ENCODE data around the gene HOXC5. TPM values are rescaled to one million over a fixed set of nuclear protein-coding genes. Genes with fewer than 3 reads are reported as not detected.

HOXC5 gene
- total RNA-seq, 1 donor from 2014 or later: 3.8 TPM

- peak overlapping the region; percentile 73 for H3K4me3 Mint-ChIP-seq
- TF ChIP-seq CTCF (conservative IDR thresholded peaks at IDR 0.05): no peak
- peaks cover 6% of the 10 kb centered on the region for H3K36me3 Mint-ChIP-seq (ENCODE audit: low read depth)
- H3K4me1 Mint-ChIP-seq: no peaks in the 10 kb centered on the region
- H3K27me3 Mint-ChIP-seq (ENCODE audit: low read depth): peaks cover 97% of the 10 kb centered on the region
- no peak overlapping the region for H3K27ac Mint-ChIP-seq (ENCODE audit: unreplicated experiment)
- no peaks in the 10 kb centered on the region for H3K9me3 Mint-ChIP-seq
- no peak for DNase-seq (ENCODE audit: low read depth, low spot score)
Measured at GRCh38 chr12:54033980-54034784, 1.3 kb downstream of the HOXC5 start.

- peak overlapping the region; percentile 75 for H3K4me3 Mint-ChIP-seq
- peaks cover 97% of the 10 kb centered on the region for H3K27me3 Mint-ChIP-seq (ENCODE audit: low read depth)
- H3K4me1 Mint-ChIP-seq: peaks cover under 1% of the 10 kb centered on the region
- DNase-seq (ENCODE audit: low read depth, low spot score): no peak
- no peak for TF ChIP-seq CTCF (conservative IDR thresholded peaks at IDR 0.05)
- H3K27ac Mint-ChIP-seq (ENCODE audit: unreplicated experiment): no peak overlapping the region
- peaks cover 3% of the 10 kb centered on the region for H3K36me3 Mint-ChIP-seq (ENCODE audit: low read depth)
- no peaks in the 10 kb centered on the region for H3K9me3 Mint-ChIP-seq
Measured at GRCh38 chr12:54034785-54035310, 2.0 kb downstream of the HOXC5 start.

- no peak for DNase-seq (ENCODE audit: low read depth, low spot score)
- H3K36me3 Mint-ChIP-seq (ENCODE audit: low read depth): peaks cover 3% of the 10 kb centered on the region
- TF ChIP-seq CTCF (conservative IDR thresholded peaks at IDR 0.05): no peak
- H3K9me3 Mint-ChIP-seq: no peaks in the 10 kb centered on the region
- H3K4me1 Mint-ChIP-seq: peaks cover 3% of the 10 kb centered on the region
- H3K27ac Mint-ChIP-seq (ENCODE audit: unreplicated experiment): peak overlapping the region; percentile 43
- peaks cover 97% of the 10 kb centered on the region for H3K27me3 Mint-ChIP-seq (ENCODE audit: low read depth)
- H3K4me3 Mint-ChIP-seq: peak overlapping the region; percentile 75
Measured at GRCh38 chr12:54035568-54036264, 2.9 kb downstream of the HOXC5 start.

GRCh38 chr12:54036620-54037359 lies 3.9 kb downstream of the HOXC5 start:
- H3K9me3 Mint-ChIP-seq: no peaks in the 10 kb centered on the region
- peak overlapping the region; percentile 77 for H3K4me3 Mint-ChIP-seq
- peaks cover 3% of the 10 kb centered on the region for H3K36me3 Mint-ChIP-seq (ENCODE audit: low read depth)
- H3K27me3 Mint-ChIP-seq (ENCODE audit: low read depth): peaks cover 97% of the 10 kb centered on the region
- no peak for DNase-seq (ENCODE audit: low read depth, low spot score)
- H3K4me1 Mint-ChIP-seq: peaks cover 3% of the 10 kb centered on the region
- no peak overlapping the region for H3K27ac Mint-ChIP-seq (ENCODE audit: unreplicated experiment)
- no peak for TF ChIP-seq CTCF (conservative IDR thresholded peaks at IDR 0.05)
